DOHH2 (cell line): ENCODE measurements around the gene PTBP2.

Experiments used
- EZH2phosphoT487 ChIP-seq: fragments of 200-600 bp; sonication (generic); IDR thresholded peaks from 2 replicates; pipeline ENCODE4 v1.6.1; 2017; ENCODE audit warnings: borderline replicate concordance, mild to moderate bottlenecking, antibody characterized with exemption, low read length, moderate library complexity, mixed read lengths
- TF ChIP-seq, protein P1 (sequence below): fragments of 200-600 bp; sonication (generic); IDR thresholded peaks from one replicate; pipeline ENCODE4 v1.5.1; 2014; ENCODE audit warnings: antibody characterized with exemption, mild to moderate bottlenecking, low read depth, low read length; ENCODE audit not compliant: poor library complexity, severe bottlenecking

DNA sequence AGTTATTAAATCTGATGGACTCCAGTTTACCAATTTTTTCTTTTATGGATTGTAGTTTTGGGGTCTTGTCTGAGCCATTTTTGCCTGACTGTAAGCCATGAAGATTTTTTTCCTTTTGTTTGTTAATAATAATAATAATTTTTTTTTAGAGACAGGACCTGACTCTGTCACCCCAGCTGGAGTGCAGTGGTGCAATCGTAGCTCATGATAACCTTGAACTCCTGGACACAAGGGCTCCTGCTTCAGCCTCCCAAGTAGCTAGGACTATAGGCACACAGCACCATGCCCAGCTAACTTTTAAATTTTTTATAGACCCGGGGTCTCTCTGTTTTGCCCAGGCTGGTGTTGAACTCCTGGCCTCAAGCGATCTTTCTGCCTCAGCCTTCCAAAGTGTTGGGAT lies 6.3 kb downstream of the PTBP2 start:
- TF ChIP-seq, protein P1, sequence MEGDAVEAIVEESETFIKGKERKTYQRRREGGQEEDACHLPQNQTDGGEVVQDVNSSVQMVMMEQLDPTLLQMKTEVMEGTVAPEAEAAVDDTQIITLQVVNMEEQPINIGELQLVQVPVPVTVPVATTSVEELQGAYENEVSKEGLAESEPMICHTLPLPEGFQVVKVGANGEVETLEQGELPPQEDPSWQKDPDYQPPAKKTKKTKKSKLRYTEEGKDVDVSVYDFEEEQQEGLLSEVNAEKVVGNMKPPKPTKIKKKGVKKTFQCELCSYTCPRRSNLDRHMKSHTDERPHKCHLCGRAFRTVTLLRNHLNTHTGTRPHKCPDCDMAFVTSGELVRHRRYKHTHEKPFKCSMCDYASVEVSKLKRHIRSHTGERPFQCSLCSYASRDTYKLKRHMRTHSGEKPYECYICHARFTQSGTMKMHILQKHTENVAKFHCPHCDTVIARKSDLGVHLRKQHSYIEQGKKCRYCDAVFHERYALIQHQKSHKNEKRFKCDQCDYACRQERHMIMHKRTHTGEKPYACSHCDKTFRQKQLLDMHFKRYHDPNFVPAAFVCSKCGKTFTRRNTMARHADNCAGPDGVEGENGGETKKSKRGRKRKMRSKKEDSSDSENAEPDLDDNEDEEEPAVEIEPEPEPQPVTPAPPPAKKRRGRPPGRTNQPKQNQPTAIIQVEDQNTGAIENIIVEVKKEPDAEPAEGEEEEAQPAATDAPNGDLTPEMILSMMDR: no peak
- TF ChIP-seq EZH2phosphoT487: no peak
